BLaER1 (cell line): ENCODE results near the gene CCSER2.
"Not testable (repeated sequence)": the region's sequence is repeated elsewhere in the genome, so short reads cannot be mapped to it uniquely, and the experiment has no call there.

ENCODE experiments used
- H3K27ac ChIP-seq: shearing (Covaris generic); formaldehyde crosslinking; 2 replicates; pipeline ENCODE4 v1.8.1; 2022
- H3K27me3 ChIP-seq: shearing (Covaris generic); formaldehyde crosslinking; 2 replicates; pipeline ENCODE4 v1.8.1; 2022
- H3K36me3 ChIP-seq: shearing (Covaris generic); formaldehyde crosslinking; 2 replicates; pipeline ENCODE4 v1.8.1; 2022
- H3K4me1 ChIP-seq: shearing (Covaris generic); formaldehyde crosslinking; 2 replicates; pipeline ENCODE4 v1.8.1; 2022
- H3K4me2 ChIP-seq: shearing (Covaris generic); formaldehyde crosslinking; 2 replicates; pipeline ENCODE4 v1.8.1; 2022
- H3K4me3 ChIP-seq: shearing (Covaris generic); formaldehyde crosslinking; 2 replicates; pipeline ENCODE4 v1.8.1; 2022
- H3K9ac ChIP-seq: shearing (Covaris generic); formaldehyde crosslinking; 2 replicates; pipeline ENCODE4 v1.8.1; 2022
- H3K9me3 ChIP-seq: shearing (Covaris generic); formaldehyde crosslinking; 2 replicates; pipeline ENCODE4 v1.8.1; 2022
- H4K20me1 ChIP-seq: shearing (Covaris generic); formaldehyde crosslinking; 2 replicates; pipeline ENCODE4 v1.8.1; 2022
- Cebpa-rat ChIP-seq: shearing (Covaris generic); IDR thresholded peaks from 2 replicates; pipeline ENCODE4 v1.8.1; 2022

CCSER2 gene

GRCh38 chr10:84494849-84495180 is 166.4 kb downstream of the CCSER2 start:
- Histone ChIP-seq H3K4me3 (no peak overlapping the region), H3K36me3 (peaks cover 24% of the 10 kb centered on the region), H4K20me1 (no peaks in the 10 kb centered on the region), H3K9me3 (no peaks in the 10 kb centered on the region), H3K27ac (no peak overlapping the region), H3K9ac (no peak overlapping the region), H3K4me2 (no peak overlapping the region), H3K27me3 (no peaks in the 10 kb centered on the region), H3K4me1 (no peaks in the 10 kb centered on the region)
- no peak for TF ChIP-seq Cebpa-rat

- Histone ChIP-seq H3K4me2 (no peak overlapping the region), H3K4me1 (no peaks in the 10 kb centered on the region), H3K27ac (no peak overlapping the region), H3K27me3 (no peaks in the 10 kb centered on the region), H4K20me1 (no peaks in the 10 kb centered on the region), H3K36me3 (peaks cover 24% of the 10 kb centered on the region; the same call in 1 of the 2 replicates), H3K4me3 (no peak overlapping the region), H3K9me3 (no peaks in the 10 kb centered on the region; the same call in 1 of the 2 replicates), H3K9ac (no peak overlapping the region)
- TF ChIP-seq Cebpa-rat = no peak
Measured at GRCh38 chr10:84497978-84498377, 169.6 kb downstream of the CCSER2 start.

GRCh38 chr10:84499039-84499438 is 170.7 kb downstream of the CCSER2 start:
- H3K4me3 ChIP-seq, H3K27ac ChIP-seq, H3K4me1 ChIP-seq, H4K20me1 ChIP-seq, H3K27me3 ChIP-seq, H3K4me2 ChIP-seq, H3K9ac ChIP-seq, H3K9me3 ChIP-seq: not testable (repeated sequence)
- H3K36me3 ChIP-seq = peaks cover 22% of the 10 kb centered on the region; the same call in 1 of the 2 replicates

GRCh38 chr10:84499846-84500245 is 171.5 kb downstream of the CCSER2 start:
- no peak overlapping the region for H3K4me3 ChIP-seq
- H3K4me2 ChIP-seq = no peak overlapping the region
- H3K4me1 ChIP-seq = no peaks in the 10 kb centered on the region
- no peaks in the 10 kb centered on the region for H3K27me3 ChIP-seq
- no peaks in the 10 kb centered on the region for H4K20me1 ChIP-seq
- H3K36me3 ChIP-seq = peaks cover 15% of the 10 kb centered on the region; the same call in 1 of the 2 replicates
- H3K9me3 ChIP-seq = no peaks in the 10 kb centered on the region; the same call in 1 of the 2 replicates
- no peak overlapping the region for H3K9ac ChIP-seq
- no peak overlapping the region for H3K27ac ChIP-seq
- no peak for TF ChIP-seq Cebpa-rat

- no peaks in the 10 kb centered on the region for H3K27me3 ChIP-seq
- no peaks in the 10 kb centered on the region for H3K9me3 ChIP-seq
- no peak overlapping the region for H3K4me2 ChIP-seq
- no peak overlapping the region for H3K9ac ChIP-seq
- H3K36me3 ChIP-seq = peaks cover 19% of the 10 kb centered on the region
- no peak for TF ChIP-seq Cebpa-rat
- no peaks in the 10 kb centered on the region for H4K20me1 ChIP-seq
- no peaks in the 10 kb centered on the region for H3K4me1 ChIP-seq
- no peak overlapping the region for H3K4me3 ChIP-seq
- H3K27ac ChIP-seq = no peak overlapping the region
Measured at GRCh38 chr10:84510121-84510520, 181.7 kb downstream of the CCSER2 start.

- no peak overlapping the region for H3K9ac ChIP-seq
- no peak for TF ChIP-seq Cebpa-rat
- peaks cover 19% of the 10 kb centered on the region for H3K36me3 ChIP-seq
- H3K4me3 ChIP-seq = no peak overlapping the region
- H4K20me1 ChIP-seq = no peaks in the 10 kb centered on the region
- H3K27ac ChIP-seq = no peak overlapping the region
- no peaks in the 10 kb centered on the region for H3K27me3 ChIP-seq
- H3K4me2 ChIP-seq = no peak overlapping the region
- no peaks in the 10 kb centered on the region for H3K4me1 ChIP-seq
- H3K9me3 ChIP-seq = no peaks in the 10 kb centered on the region
Measured at GRCh38 chr10:84511106-84511505, 182.7 kb downstream of the CCSER2 start.

GRCh38 chr10:84511709-84512285 is 183.4 kb downstream of the CCSER2 start:
- Histone ChIP-seq H4K20me1 (no peaks in the 10 kb centered on the region), H3K4me2 (no peak overlapping the region), H3K36me3 (peaks cover 19% of the 10 kb centered on the region), H3K9me3 (no peaks in the 10 kb centered on the region), H3K9ac (no peak overlapping the region), H3K4me1 (no peaks in the 10 kb centered on the region), H3K27me3 (no peaks in the 10 kb centered on the region), H3K4me3 (no peak overlapping the region), H3K27ac (no peak overlapping the region)
- no peak for TF ChIP-seq Cebpa-rat

GRCh38 chr10:84517554-84517953 is 189.2 kb downstream of the CCSER2 start:
- TF ChIP-seq Cebpa-rat = no peak

GRCh38 chr10:84519235-84519634 is 190.8 kb downstream of the CCSER2 start:
- Histone ChIP-seq H3K4me1 (no peaks in the 10 kb centered on the region), H3K36me3 (peaks cover 8% of the 10 kb centered on the region), H4K20me1 (no peaks in the 10 kb centered on the region), H3K27ac (no peak overlapping the region), H3K27me3 (no peaks in the 10 kb centered on the region), H3K4me2 (no peak overlapping the region), H3K4me3 (no peak overlapping the region), H3K9me3 (no peaks in the 10 kb centered on the region), H3K9ac (no peak overlapping the region)
- no peak for TF ChIP-seq Cebpa-rat

More at GRCh38 chr10:84517554-84517953, 189.2 kb downstream of the CCSER2 start:
- Histone ChIP-seq H4K20me1 (no peaks in the 10 kb centered on the region), H3K36me3 (peaks cover 19% of the 10 kb centered on the region), H3K4me2 (no peak overlapping the region), H3K9ac (no peak overlapping the region), H3K27ac (no peak overlapping the region), H3K27me3 (no peaks in the 10 kb centered on the region), H3K4me3 (no peak overlapping the region), H3K4me1 (no peaks in the 10 kb centered on the region), H3K9me3 (no peaks in the 10 kb centered on the region)

GRCh38 chr10:84521013-84521412 is 192.6 kb downstream of the CCSER2 start:
- H3K4me2 ChIP-seq = no peak overlapping the region
- no peak overlapping the region for H3K4me3 ChIP-seq
- H3K9ac ChIP-seq = no peak overlapping the region
- no peak overlapping the region for H3K27ac ChIP-seq
- H3K9me3 ChIP-seq = peaks cover 11% of the 10 kb centered on the region
- no peaks in the 10 kb centered on the region for H3K36me3 ChIP-seq
- H4K20me1 ChIP-seq = no peaks in the 10 kb centered on the region
- H3K27me3 ChIP-seq = no peaks in the 10 kb centered on the region
- no peak for TF ChIP-seq Cebpa-rat
- H3K4me1 ChIP-seq = no peaks in the 10 kb centered on the region

- H3K4me2 ChIP-seq = no peak overlapping the region
- no peaks in the 10 kb centered on the region for H3K27me3 ChIP-seq
- TF ChIP-seq Cebpa-rat = no peak
- H3K4me3 ChIP-seq = no peak overlapping the region
- H3K27ac ChIP-seq = no peak overlapping the region
- no peaks in the 10 kb centered on the region for H4K20me1 ChIP-seq
- no peaks in the 10 kb centered on the region for H3K4me1 ChIP-seq
- H3K9ac ChIP-seq = no peak overlapping the region
- H3K36me3 ChIP-seq = no peaks in the 10 kb centered on the region
- peaks cover 15% of the 10 kb centered on the region for H3K9me3 ChIP-seq
Measured at GRCh38 chr10:84521468-84521867, 193.1 kb downstream of the CCSER2 start.
